Measurements from ENCODE around the gene TTBK1. TPM values are rescaled to one million over a fixed set of nuclear protein-coding genes. Genes with fewer than 3 reads are reported as not detected.

Gene TTBK1
- total RNA-seq, 4 donors from 2014 or later, result 0.06 to 0.14 TPM; not detected in 2

GRCh38 chr6:43267619-43268354 lies 24.5 kb downstream of the TTBK1 start:
- Histone ChIP-seq H3K9me3 (no peaks in the 10 kb centered on the region), H3K27me3 (no peaks in the 10 kb centered on the region), H3K4me1 (peaks cover 0 to 6% of the 10 kb centered on the region in 2 donors), H3K4me3 (no peak overlapping the region), H3K27ac (peak overlapping the region in 1 of 2 donors; percentile 50), H3K36me3 (no peaks in the 10 kb centered on the region)
- intact Hi-C loops (cut with DNase I; ENCODE audit: low total_unique reads), result no loop called here
- no peak for DNase-seq
- TF ChIP-seq, protein P1, sequence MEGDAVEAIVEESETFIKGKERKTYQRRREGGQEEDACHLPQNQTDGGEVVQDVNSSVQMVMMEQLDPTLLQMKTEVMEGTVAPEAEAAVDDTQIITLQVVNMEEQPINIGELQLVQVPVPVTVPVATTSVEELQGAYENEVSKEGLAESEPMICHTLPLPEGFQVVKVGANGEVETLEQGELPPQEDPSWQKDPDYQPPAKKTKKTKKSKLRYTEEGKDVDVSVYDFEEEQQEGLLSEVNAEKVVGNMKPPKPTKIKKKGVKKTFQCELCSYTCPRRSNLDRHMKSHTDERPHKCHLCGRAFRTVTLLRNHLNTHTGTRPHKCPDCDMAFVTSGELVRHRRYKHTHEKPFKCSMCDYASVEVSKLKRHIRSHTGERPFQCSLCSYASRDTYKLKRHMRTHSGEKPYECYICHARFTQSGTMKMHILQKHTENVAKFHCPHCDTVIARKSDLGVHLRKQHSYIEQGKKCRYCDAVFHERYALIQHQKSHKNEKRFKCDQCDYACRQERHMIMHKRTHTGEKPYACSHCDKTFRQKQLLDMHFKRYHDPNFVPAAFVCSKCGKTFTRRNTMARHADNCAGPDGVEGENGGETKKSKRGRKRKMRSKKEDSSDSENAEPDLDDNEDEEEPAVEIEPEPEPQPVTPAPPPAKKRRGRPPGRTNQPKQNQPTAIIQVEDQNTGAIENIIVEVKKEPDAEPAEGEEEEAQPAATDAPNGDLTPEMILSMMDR (IDR thresholded peaks at IDR 0.05), result no peak
- TF ChIP-seq POLR2A (IDR thresholded peaks at IDR 0.05), result no peak

- Histone ChIP-seq H3K4me3 (no peak overlapping the region), H3K36me3 (no peaks in the 10 kb centered on the region), H3K9me3 (no peaks in the 10 kb centered on the region), H3K27me3 (no peaks in the 10 kb centered on the region), H3K4me1 (peaks cover 0 to 6% of the 10 kb centered on the region in 2 donors), H3K27ac (peak overlapping the region; percentile 11 to 50)
- TF ChIP-seq POLR2A (IDR thresholded peaks at IDR 0.05), result no peak
- TF ChIP-seq, protein P1 (IDR thresholded peaks at IDR 0.05), result no peak
- intact Hi-C loops (cut with DNase I; ENCODE audit: low total_unique reads), result no loop called here
- DNase-seq, result no peak
Measured at GRCh38 chr6:43268355-43268700, 25.0 kb downstream of the TTBK1 start.

- intact Hi-C loops (cut with DNase I; ENCODE audit: low total_unique reads), result no loop called here
- no peaks in the 10 kb centered on the region for H3K9me3 ChIP-seq
- peak overlapping the region; percentile 11 to 50 for H3K27ac ChIP-seq
- H3K27me3 ChIP-seq, result no peaks in the 10 kb centered on the region
- no peak for TF ChIP-seq POLR2A (IDR thresholded peaks at IDR 0.05)
- TF ChIP-seq, protein P1 (IDR thresholded peaks at IDR 0.05), result no peak
- no peaks in the 10 kb centered on the region for H3K36me3 ChIP-seq
- H3K4me1 ChIP-seq, result peaks cover 0 to 6% of the 10 kb centered on the region in 2 donors
- no peak overlapping the region for H3K4me3 ChIP-seq
- no peak for DNase-seq
Measured at GRCh38 chr6:43268782-43269272, 25.5 kb downstream of the TTBK1 start.

- Histone ChIP-seq H3K9me3 (no peaks in the 10 kb centered on the region), H3K36me3 (no peaks in the 10 kb centered on the region), H3K4me1 (peaks cover 0 to 6% of the 10 kb centered on the region in 2 donors), H3K27me3 (no peaks in the 10 kb centered on the region), H3K4me3 (peak overlapping the region; percentile 7 to 21), H3K27ac (peak overlapping the region in 1 of 2 donors; percentile 50)
- no peak for TF ChIP-seq POLR2A (IDR thresholded peaks at IDR 0.05)
- TF ChIP-seq, protein P1 (IDR thresholded peaks at IDR 0.05), result no peak
- intact Hi-C loops (cut with DNase I; ENCODE audit: low total_unique reads), result no loop called here
- no peak for DNase-seq
Measured at GRCh38 chr6:43269273-43270007, 26.2 kb downstream of the TTBK1 start.
